NCI-H2029 treated with DMSO at 0.1 percent for 48 hours (cell line): ENCODE results near the gene MUSTN1.
A peak's percentile ranks its signal among the peaks of the same experiment; 100 is the strongest.

ENCODE experiments used
- DNase-seq: peaks from one replicate; lab custom pipeline; 2025; lab: John Stamatoyannopoulos, UW

MUSTN1 gene

GRCh38 chr3:52834871-52835501 lies at the start of gene MUSTN1:
Gene MUSTN1 (minus strand): TSS chr3:52835019. CDS start chr3:52834948, 71 bp downstream.
- DNase-seq: no peak

- no peak for DNase-seq
Observed at GRCh38 chr3:52882377-52882776, 47.6 kb upstream of the MUSTN1 start.

GRCh38 chr3:52881871-52882270 lies 47.1 kb upstream of the MUSTN1 start:
- no peak for DNase-seq

- DNase-seq: no peak
Observed at GRCh38 chr3:52880474-52880873, 45.7 kb upstream of the MUSTN1 start.

GRCh38 chr3:52880047-52880446 lies 45.2 kb upstream of the MUSTN1 start:
- no peak for DNase-seq

GRCh38 chr3:52879581-52879980 lies 44.8 kb upstream of the MUSTN1 start:
- no peak for DNase-seq

- no peak for DNase-seq
Observed at GRCh38 chr3:52879090-52879489, 44.3 kb upstream of the MUSTN1 start.

GRCh38 chr3:52877085-52877484 lies 42.3 kb upstream of the MUSTN1 start:
- no peak for DNase-seq

- no peak for DNase-seq
Observed at GRCh38 chr3:52874864-52875587, 40.2 kb upstream of the MUSTN1 start.

- DNase-seq: no peak
Observed at GRCh38 chr3:52874160-52874701, 39.4 kb upstream of the MUSTN1 start.

- no peak for DNase-seq
Observed at GRCh38 chr3:52873433-52874159, 38.8 kb upstream of the MUSTN1 start.

GRCh38 chr3:52872245-52872644 lies 37.4 kb upstream of the MUSTN1 start:
- no peak for DNase-seq

- DNase-seq: no peak
Observed at GRCh38 chr3:52871761-52872160, 36.9 kb upstream of the MUSTN1 start.

GRCh38 chr3:52870471-52870870 lies 35.7 kb upstream of the MUSTN1 start:
- DNase-seq: no peak

GRCh38 chr3:52866427-52866826 lies 31.6 kb upstream of the MUSTN1 start:
- no peak for DNase-seq

GRCh38 chr3:52865994-52866393 lies 31.2 kb upstream of the MUSTN1 start:
- DNase-seq: peak; percentile 24

- no peak for DNase-seq
Observed at GRCh38 chr3:52860424-52860768, 25.6 kb upstream of the MUSTN1 start.

GRCh38 chr3:52859686-52860423 lies 25.0 kb upstream of the MUSTN1 start:
- DNase-seq: peak; percentile 17

GRCh38 chr3:52857864-52858263 lies 23.0 kb upstream of the MUSTN1 start:
- no peak for DNase-seq

- DNase-seq: no peak
Observed at GRCh38 chr3:52857133-52857532, 22.3 kb upstream of the MUSTN1 start.

GRCh38 chr3:52856666-52857065 lies 21.8 kb upstream of the MUSTN1 start:
- no peak for DNase-seq

GRCh38 chr3:52854013-52854412 lies 19.2 kb upstream of the MUSTN1 start:
- DNase-seq: no peak
